ENCODE measurements around the gene ODAM.
"Not testable (repeated sequence)": the region's sequence is repeated elsewhere in the genome, so short reads cannot be mapped to it uniquely, and the experiment has no call there.

The ODAM gene

GRCh38 chr4:70221818-70222217 is 26.3 kb downstream of the ODAM start:
- not testable (repeated sequence) for DNase-seq (ENCODE audit: low read depth in 2 of 2)

GRCh38 chr4:70225824-70226223 is 30.3 kb downstream of the ODAM start, which contains the start of gene FDCSP:
FDCSP (plus strand) TSS chr4:70226124; CDS start chr4:70231195, 5,071 bp downstream.
- DNase-seq (ENCODE audit: low read depth in 2 of 2), result no peak

GRCh38 chr4:70236125-70236524 is 40.6 kb downstream of the ODAM start:
- DNase-seq (ENCODE audit: low read depth in 2 of 2), result no peak

GRCh38 chr4:70239131-70239883 is 43.8 kb downstream of the ODAM start:
- no peak for DNase-seq (ENCODE audit: low read depth in 2 of 2)

- DNase-seq (ENCODE audit: low read depth in 2 of 2), result no peak
Observed at GRCh38 chr4:70239884-70240591, 44.5 kb downstream of the ODAM start.

GRCh38 chr4:70242297-70242696 is 46.8 kb downstream of the ODAM start, which contains the start of gene CSN3:
CSN3 (plus strand) TSS chr4:70242597; CDS start chr4:70244820, 2,223 bp downstream.
- DNase-seq (ENCODE audit: low read depth in 2 of 2), result not testable (repeated sequence)

GRCh38 chr4:70243091-70243490 is 47.6 kb downstream of the ODAM start:
- no peak for DNase-seq (ENCODE audit: low read depth in 2 of 2)

- no peak for DNase-seq (ENCODE audit: low read depth in 2 of 2)
Observed at GRCh38 chr4:70251250-70251944, 55.9 kb downstream of the ODAM start.

GRCh38 chr4:70251945-70252277 is 56.4 kb downstream of the ODAM start:
- no peak for DNase-seq (ENCODE audit: low read depth in 2 of 2)

All from stimulated activated CD8-positive, alpha-beta memory T cell treated with anti-CD3 and anti-CD28 coated beads, Interleukin-7, amount 100 ng/mL, for 1 hour (primary cell).